Stomach (tissue), 9 donors: Measurements from ENCODE around the gene TRA2B. TPM values are rescaled to one million over a fixed set of nuclear protein-coding genes. Genes with fewer than 3 reads are reported as not detected.

Experiments used
- DNase-seq, 2 donors: peaks; one replicate each; pipeline versions ENCODE4 v3.0.0 to v3.0.0-alpha.2; 2013 to 2019
- H3K27ac ChIP-seq, 5 donors: fragments of 200-600 bp in 4 of 5; sonication (generic) in 4 of 5; one replicate each; pipeline ENCODE4 v1.5.1; 2013 to 2019; ENCODE audit warnings: mild to moderate bottlenecking in 1 of 5, moderate library complexity in 1 of 5
- H3K27me3 ChIP-seq, 3 donors: fragments of 200-600 bp; sonication (generic); one replicate each; pipeline ENCODE4 v1.5.1; 2017 to 2019; ENCODE audit warnings: mixed run types in 1 of 3
- H3K36me3 ChIP-seq, 4 donors: fragments of 200-600 bp; sonication (generic); 1 replicate in 3 of 4; 2 replicates in 1 of 4; pipeline ENCODE4 v1.5.1; 2016 to 2019
- H3K4me1 ChIP-seq, 4 donors: fragments of 200-600 bp; sonication (generic); one replicate each; pipeline ENCODE4 v1.5.1; 2016 to 2019
- H3K4me3 ChIP-seq, 4 donors: fragments of 200-600 bp; sonication (generic) in 3 of 4; one replicate each; pipeline ENCODE4 v1.5.1; 2016 to 2019; ENCODE audit warnings: mild to moderate bottlenecking in 1 of 4
- H3K9me3 ChIP-seq, 4 donors: fragments of 200-600 bp; sonication (generic); one replicate each; pipeline ENCODE4 v1.5.1; 2016 to 2019
- CTCF ChIP-seq, 7 experiments: fragments of 450-650 bp in 4 of 7; fragments of 200-600 bp in 3 of 7; sonication (generic) in 3 of 7; IDR thresholded peaks; one replicate each; pipeline ENCODE4 v1.5.1; 2016 to 2019; ENCODE audit warnings: antibody characterized with exemption in 7 of 7, control low read depth in 2 of 7, mild to moderate bottlenecking in 1 of 7
- EP300 ChIP-seq: sonication (generic); formaldehyde crosslinking; IDR thresholded peaks from one replicate; pipeline ENCODE4 v1.6.1; 2017; ENCODE audit warnings: antibody characterized with exemption
- POLR2A ChIP-seq, 4 donors: fragments of 450-650 bp; IDR thresholded peaks; one replicate each; pipeline ENCODE4 v1.6.1; 2016; ENCODE audit warnings: antibody characterized with exemption in 4 of 4, control low read depth in 2 of 4, mild to moderate bottlenecking in 1 of 4, moderate library complexity in 1 of 4
- POLR2AphosphoS5 ChIP-seq, 3 donors: sonication (generic); formaldehyde crosslinking; IDR thresholded peaks; one replicate each; pipeline ENCODE4 v1.6.1; 2016; ENCODE audit warnings: antibody characterized with exemption in 3 of 3
- WGBS, 5 donors: extraction: QIAGEN DNeasy Blood & Tissue Kit in 3 of 5; methylation state at CpG; one replicate each; pipeline versions ENCODE4 v1.1.5 to v1.1.7; 2013 to 2018; 5-methylcytosine and 5-hydroxymethylcytosine counted together
- intact Hi-C: fragments of 100-400 bp; cut with DNase I; formaldehyde crosslinking; loops from one replicate; pipeline ENCODE4 v1.15.1; 2023; ENCODE audit warnings: low total_unique reads
- polyA plus RNA-seq, 3 donors: library from polyadenylated mRNA; stranded (reverse); fragments of 200-250 nt; gene quantifications; one replicate each; pipeline ENCODE4 v1.2.3, GENCODE V29; 2013
- total RNA-seq, 5 donors: library from RNA; depleted of rRNA; stranded (reverse); fragments of >200 nt; gene quantifications; one replicate each; pipeline versions ENCODE4 v1.1.0 to v1.2.3, GENCODE V29; 2014 to 2016
- donor health status: healthy with polysubstance abuse.
- donor health status: Bipolar disorder and iron deficiency.
- donor health status: healthy.

TRA2B gene
- total and polyA plus RNA-seq, 8 donors: 55.8 to 298 (median 103) TPM

DNA sequence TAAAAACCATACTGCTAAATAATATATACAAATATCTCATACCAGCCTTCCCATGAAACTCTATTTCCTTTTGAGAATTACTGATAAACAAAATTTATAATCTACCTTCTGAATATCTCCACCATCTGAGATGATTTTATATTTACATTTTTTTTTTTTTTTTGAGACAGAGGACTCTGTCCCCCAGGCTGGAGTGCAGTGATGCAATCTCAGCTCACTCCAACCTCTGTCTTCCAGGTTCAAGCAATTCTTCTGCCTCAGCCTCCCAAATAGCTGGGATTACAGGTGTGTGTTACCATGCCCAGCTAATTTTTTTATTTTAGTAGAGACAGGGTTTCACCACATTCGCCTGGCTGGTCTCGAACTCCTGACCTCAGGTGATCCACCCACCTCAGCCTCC is 70.2 kb downstream of the TRA2B start:
- TF ChIP-seq POLR2AphosphoS5 (IDR thresholded peaks at IDR 0.05): no peak
- intact Hi-C loops: no loop called here
- 90 to 97% (median 94%) methylated on average over 2 of the region's 2 CpGs for WGBS, 5 donors

DNA sequence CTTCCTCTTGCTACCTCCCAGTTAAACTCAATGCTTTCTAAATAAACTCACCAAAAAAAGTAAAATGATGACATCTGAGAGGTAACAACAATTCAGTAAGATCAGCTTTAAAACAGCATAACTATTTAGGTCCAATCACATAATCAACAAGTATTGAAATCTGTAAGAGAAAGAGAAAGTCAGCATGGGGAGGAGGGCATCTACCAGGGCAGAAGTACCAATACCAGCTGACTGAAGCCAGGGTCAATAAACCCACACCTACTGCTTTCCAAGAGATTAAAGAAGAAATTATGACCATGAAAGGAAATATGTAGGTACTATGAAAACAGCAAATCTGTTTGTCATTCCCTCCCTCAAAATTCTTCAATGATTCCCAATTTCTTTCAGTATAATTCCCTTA is 70.8 kb downstream of the TRA2B start:
- no peak for DNase-seq
- no peak overlapping the region for H3K27ac ChIP-seq
- H3K27me3 ChIP-seq: no peaks in the 10 kb centered on the region
- TF ChIP-seq POLR2AphosphoS5 (IDR thresholded peaks at IDR 0.05): no peak
- H3K4me1 ChIP-seq: no peaks in the 10 kb centered on the region
- intact Hi-C loops: no loop called here
- H3K36me3 ChIP-seq: no peaks in the 10 kb centered on the region
- no peaks in the 10 kb centered on the region for H3K9me3 ChIP-seq
- no peak overlapping the region for H3K4me3 ChIP-seq

More for the DNA sequence above, 70.2 kb downstream of the TRA2B start:
- DNase-seq: no peak
- Histone ChIP-seq H3K4me1 (no peaks in the 10 kb centered on the region), H3K27me3 (no peaks in the 10 kb centered on the region), H3K36me3 (no peaks in the 10 kb centered on the region), H3K27ac (no peak overlapping the region), H3K4me3 (no peak overlapping the region), H3K9me3 (no peaks in the 10 kb centered on the region)

GRCh38 chr3:185866555-185866954 is 71.3 kb downstream of the TRA2B start:
- DNase-seq: no peak

More at GRCh38 chr3:185866555-185866954, 71.3 kb downstream of the TRA2B start:
- no peak overlapping the region for H3K27ac ChIP-seq
- no peaks in the 10 kb centered on the region for H3K36me3 ChIP-seq
- TF ChIP-seq CTCF (IDR thresholded peaks at IDR 0.05): no peak
- no peak for TF ChIP-seq EP300
- no peak for TF ChIP-seq POLR2A (IDR thresholded peaks at IDR 0.05)
- no peak for TF ChIP-seq POLR2AphosphoS5 (IDR thresholded peaks at IDR 0.05)
- H3K9me3 ChIP-seq: no peaks in the 10 kb centered on the region
- 78 to 96% (median 92%) methylated on average over 1 of the region's 1 CpG for WGBS, 5 donors
- H3K4me1 ChIP-seq: no peaks in the 10 kb centered on the region
- intact Hi-C loops: no loop called here
- H3K4me3 ChIP-seq: no peak overlapping the region
- no peaks in the 10 kb centered on the region for H3K27me3 ChIP-seq

Other genes starting within 250 kb of the TRA2B start
- gene IGF2BP2, start 113.0 kb downstream of the TRA2B start, total RNA-seq: 100 to 1,000 TPM in 1 of 5 donors, 10 to 100 TPM in 3, 1 to 10 TPM in 1; 4.0 to 303 (median 60.5) TPM
- 10 to 100 TPM in 1 of 3 donors, 1 to 10 TPM in 2; 4.6 to 13.4 (median 7.8) TPM for gene IGF2BP2, start 113.0 kb downstream of the TRA2B start, polyA plus RNA-seq
- 100 to 1,000 TPM in 1 of 5 donors, 10 to 100 TPM in 3, 1 to 10 TPM in 1; 2.9 to 343 (median 28.6) TPM for gene ETV5, start 171.1 kb upstream of the TRA2B start, total RNA-seq
- gene ETV5, start 171.1 kb upstream of the TRA2B start, polyA plus RNA-seq: 1 to 10 TPM; 3.2 to 7.3 (median 5.7) TPM